22Rv1 (cell line): ENCODE measurements around the gene MBP.

ENCODE experiments used
- H3K27ac ChIP-seq: fragments of 450-650 bp; 2 replicates; pipeline ENCODE4 v1.5.1; 2017
- CTCF ChIP-seq: fragments of 450-650 bp; IDR thresholded peaks from 2 replicates; pipeline ENCODE4 v1.5.1; 2017; ENCODE audit warnings: mild to moderate bottlenecking
- ZFX ChIP-seq: fragments of 450-650 bp; IDR thresholded peaks from 2 replicates; pipeline ENCODE4 v1.6.1; 2017; ENCODE audit warnings: antibody characterized with exemption, borderline replicate concordance

MBP gene

GRCh38 chr18:77038182-77038858 is 94.3 kb downstream of the MBP start:
- no peak for TF ChIP-seq ZFX
- no peak for TF ChIP-seq CTCF
- H3K27ac ChIP-seq: no peak overlapping the region

- TF ChIP-seq ZFX (no peak), CTCF (no peak)
- H3K27ac ChIP-seq: no peak overlapping the region
Observed at GRCh38 chr18:77037567-77037966, 95.0 kb downstream of the MBP start.

GRCh38 chr18:77035380-77036187 is 97.0 kb downstream of the MBP start:
- no peak for TF ChIP-seq ZFX
- TF ChIP-seq CTCF: no peak
- no peak overlapping the region for H3K27ac ChIP-seq

GRCh38 chr18:77033575-77033974 is 99.0 kb downstream of the MBP start:
- H3K27ac ChIP-seq: no peak overlapping the region
- no peak for TF ChIP-seq CTCF
- no peak for TF ChIP-seq ZFX

GRCh38 chr18:77032181-77032701 is 100.3 kb downstream of the MBP start:
- H3K27ac ChIP-seq: no peak overlapping the region
- TF ChIP-seq ZFX (no peak), CTCF (no peak)

- H3K27ac ChIP-seq: no peak overlapping the region
- TF ChIP-seq CTCF: no peak
- TF ChIP-seq ZFX: no peak
Observed at GRCh38 chr18:77031662-77032061, 100.9 kb downstream of the MBP start.

- TF ChIP-seq CTCF: no peak
- TF ChIP-seq ZFX: no peak
- no peak overlapping the region for H3K27ac ChIP-seq
Observed at GRCh38 chr18:77030201-77030600, 102.4 kb downstream of the MBP start.
